Neural progenitor cell (in vitro differentiated cells): ENCODE measurements around the gene CCDC51.

Experiments used
- EZH2 ChIP-seq: fragments of 200-600 bp; sonication (generic); IDR thresholded peaks from 2 replicates; pipeline ENCODE4 v1.6.1; 2017; ENCODE audit warnings: antibody characterized with exemption, mild to moderate bottlenecking, moderate library complexity
- TF ChIP-seq, protein P1 (sequence below): fragments of 200-600 bp; sonication (generic); IDR thresholded peaks from 2 replicates; pipeline ENCODE4 v1.5.1; 2017; ENCODE audit warnings: antibody characterized with exemption, mild to moderate bottlenecking

GRCh38 chr3:48418140-48418539, 21.8 kb downstream of the CCDC51 start:
- TF ChIP-seq, protein P1, sequence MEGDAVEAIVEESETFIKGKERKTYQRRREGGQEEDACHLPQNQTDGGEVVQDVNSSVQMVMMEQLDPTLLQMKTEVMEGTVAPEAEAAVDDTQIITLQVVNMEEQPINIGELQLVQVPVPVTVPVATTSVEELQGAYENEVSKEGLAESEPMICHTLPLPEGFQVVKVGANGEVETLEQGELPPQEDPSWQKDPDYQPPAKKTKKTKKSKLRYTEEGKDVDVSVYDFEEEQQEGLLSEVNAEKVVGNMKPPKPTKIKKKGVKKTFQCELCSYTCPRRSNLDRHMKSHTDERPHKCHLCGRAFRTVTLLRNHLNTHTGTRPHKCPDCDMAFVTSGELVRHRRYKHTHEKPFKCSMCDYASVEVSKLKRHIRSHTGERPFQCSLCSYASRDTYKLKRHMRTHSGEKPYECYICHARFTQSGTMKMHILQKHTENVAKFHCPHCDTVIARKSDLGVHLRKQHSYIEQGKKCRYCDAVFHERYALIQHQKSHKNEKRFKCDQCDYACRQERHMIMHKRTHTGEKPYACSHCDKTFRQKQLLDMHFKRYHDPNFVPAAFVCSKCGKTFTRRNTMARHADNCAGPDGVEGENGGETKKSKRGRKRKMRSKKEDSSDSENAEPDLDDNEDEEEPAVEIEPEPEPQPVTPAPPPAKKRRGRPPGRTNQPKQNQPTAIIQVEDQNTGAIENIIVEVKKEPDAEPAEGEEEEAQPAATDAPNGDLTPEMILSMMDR = no peak
- TF ChIP-seq EZH2 = no peak
